Measurements from ENCODE around the gene DLGAP1.

The DLGAP1 gene

DNA sequence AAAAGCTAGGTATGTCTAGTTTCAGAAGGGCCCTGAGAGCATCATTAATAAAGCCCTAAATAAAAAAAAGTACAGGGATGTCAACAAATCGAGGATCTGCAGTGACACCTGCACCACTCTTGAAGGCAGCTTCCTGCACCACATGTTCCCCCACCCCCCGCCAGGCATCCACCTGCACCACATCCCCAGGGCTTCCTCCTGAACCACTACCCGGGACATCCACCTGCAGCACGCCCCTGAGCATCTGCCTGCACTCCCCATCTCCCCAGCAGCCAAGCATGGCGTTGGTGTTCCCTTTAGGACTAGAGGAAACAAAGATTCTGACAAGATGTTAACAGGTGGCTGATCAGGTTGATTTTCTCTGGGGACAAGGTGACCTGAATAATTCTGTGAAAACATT, 55.2 kb downstream of the DLGAP1 start (continued):
- no peak for TF ChIP-seq BACH2 (CRISPR knock-in tag; IDR thresholded peaks at IDR 0.05; ENCODE audit: borderline replicate concordance)
- TF ChIP-seq ESRRG (CRISPR knock-in tag; IDR thresholded peaks at IDR 0.05), result no peak
- TF ChIP-seq SNAI2 (CRISPR knock-in tag; IDR thresholded peaks at IDR 0.05), result no peak

DNA sequence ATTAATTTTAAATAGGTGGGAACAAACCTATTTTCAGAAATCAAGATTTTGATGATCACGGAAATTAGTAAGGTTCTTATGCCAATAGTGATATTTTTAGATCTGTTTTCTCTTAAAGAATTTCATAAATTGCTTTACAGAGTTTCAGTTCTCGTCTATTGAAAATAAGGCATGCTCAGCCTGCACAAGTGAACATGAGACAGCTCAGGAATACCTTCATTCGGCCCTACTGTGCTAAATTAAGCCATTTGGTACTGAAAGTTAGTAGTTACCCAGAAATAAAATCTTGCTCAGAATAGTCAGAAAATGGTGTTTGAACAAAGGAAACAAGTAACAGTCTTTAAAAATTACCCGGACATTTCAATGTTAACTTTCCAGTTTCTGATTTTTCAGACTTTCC, 60.4 kb downstream of the DLGAP1 start:
- TF ChIP-seq ISL1 (CRISPR knock-in tag; IDR thresholded peaks at IDR 0.05) (no peak), ZC3H10 (CRISPR knock-in tag; IDR thresholded peaks at IDR 0.05) (no peak), TSHZ2 (CRISPR knock-in tag; IDR thresholded peaks at IDR 0.05) (no peak), BACH2 (CRISPR knock-in tag; IDR thresholded peaks at IDR 0.05; ENCODE audit: borderline replicate concordance) (no peak), ESRRG (CRISPR knock-in tag; IDR thresholded peaks at IDR 0.05) (no peak), ZNF8 (CRISPR knock-in tag; IDR thresholded peaks at IDR 0.05) (no peak), PPARA (CRISPR knock-in tag; IDR thresholded peaks at IDR 0.05; ENCODE audit: borderline replicate concordance) (no peak), TOX (CRISPR knock-in tag; IDR thresholded peaks at IDR 0.05; ENCODE audit: borderline replicate concordance) (no peak), POU6F1 (CRISPR knock-in tag; IDR thresholded peaks at IDR 0.05; ENCODE audit: borderline replicate concordance, low read depth) (no peak), OSR1 (CRISPR knock-in tag; IDR thresholded peaks at IDR 0.05) (no peak), ZFP30 (CRISPR knock-in tag; IDR thresholded peaks at IDR 0.05) (no peak), ZFP3 (CRISPR knock-in tag; IDR thresholded peaks at IDR 0.05) (no peak)
- ATAC-seq, result no peak

DNA sequence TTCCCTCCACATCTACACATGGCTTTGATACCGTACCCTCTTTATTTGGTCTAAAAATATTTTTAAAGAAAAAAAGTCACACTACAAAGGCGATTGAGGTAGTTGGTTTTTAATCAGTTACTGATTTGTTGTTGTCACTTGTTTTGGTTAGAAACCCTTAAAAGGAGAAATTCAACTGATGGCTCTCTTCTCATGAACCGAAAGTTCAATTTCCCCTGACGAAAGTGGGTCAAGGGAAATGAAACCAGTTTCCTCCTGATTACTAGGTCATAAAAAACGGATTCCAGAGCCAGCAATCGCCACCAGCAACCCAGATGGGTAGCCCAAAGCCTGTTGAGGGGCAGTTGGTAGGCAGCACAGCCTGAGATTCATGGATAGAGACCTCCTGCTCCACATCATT, 63.2 kb downstream of the DLGAP1 start:
- TF ChIP-seq ARNTL (CRISPR knock-in tag; IDR thresholded peaks at IDR 0.05; ENCODE audit: borderline replicate concordance, low read depth), result no peak
- no peak for ATAC-seq

DNA sequence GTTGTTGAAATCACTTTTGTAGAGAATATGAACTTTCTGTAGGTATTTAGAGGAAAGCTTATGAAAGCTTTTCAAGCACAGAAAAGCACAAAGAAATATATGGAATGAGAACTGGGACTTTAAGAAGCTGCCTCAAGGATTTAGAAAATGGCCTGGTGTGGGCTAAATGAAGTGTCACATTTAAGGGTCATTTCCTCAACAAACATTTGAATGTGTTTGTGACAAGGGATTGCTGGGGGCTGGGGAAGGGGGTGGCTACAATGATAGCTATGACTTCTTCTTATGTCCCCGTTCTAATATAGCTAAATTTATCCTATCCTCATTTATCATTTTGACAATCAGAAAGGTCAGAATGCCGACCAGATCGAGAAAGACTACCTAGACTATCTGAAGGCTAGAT, 69.2 kb downstream of the DLGAP1 start:
- ATAC-seq, result no peak
- TF ChIP-seq CSDC2 (CRISPR knock-in tag; IDR thresholded peaks at IDR 0.05) (no peak), BACH2 (CRISPR knock-in tag; IDR thresholded peaks at IDR 0.05; ENCODE audit: borderline replicate concordance) (no peak), OSR1 (CRISPR knock-in tag; IDR thresholded peaks at IDR 0.05) (no peak), RARB (CRISPR knock-in tag; IDR thresholded peaks at IDR 0.05) (no peak), POU6F1 (CRISPR knock-in tag; IDR thresholded peaks at IDR 0.05; ENCODE audit: borderline replicate concordance, low read depth) (no peak)
- TF ChIP-seq, protein P1, sequence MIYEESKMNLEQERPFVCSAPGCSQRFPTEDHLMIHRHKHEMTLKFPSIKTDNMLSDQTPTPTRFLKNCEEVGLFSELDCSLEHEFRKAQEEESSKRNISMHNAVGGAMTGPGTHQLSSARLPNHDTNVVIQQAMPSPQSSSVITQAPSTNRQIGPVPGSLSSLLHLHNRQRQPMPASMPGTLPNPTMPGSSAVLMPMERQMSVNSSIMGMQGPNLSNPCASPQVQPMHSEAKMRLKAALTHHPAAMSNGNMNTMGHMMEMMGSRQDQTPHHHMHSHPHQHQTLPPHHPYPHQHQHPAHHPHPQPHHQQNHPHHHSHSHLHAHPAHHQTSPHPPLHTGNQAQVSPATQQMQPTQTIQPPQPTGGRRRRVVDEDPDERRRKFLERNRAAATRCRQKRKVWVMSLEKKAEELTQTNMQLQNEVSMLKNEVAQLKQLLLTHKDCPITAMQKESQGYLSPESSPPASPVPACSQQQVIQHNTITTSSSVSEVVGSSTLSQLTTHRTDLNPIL (CRISPR knock-in tag; IDR thresholded peaks at IDR 0.05; ENCODE audit: low read depth), result no peak
- TF ChIP-seq, protein P2, sequence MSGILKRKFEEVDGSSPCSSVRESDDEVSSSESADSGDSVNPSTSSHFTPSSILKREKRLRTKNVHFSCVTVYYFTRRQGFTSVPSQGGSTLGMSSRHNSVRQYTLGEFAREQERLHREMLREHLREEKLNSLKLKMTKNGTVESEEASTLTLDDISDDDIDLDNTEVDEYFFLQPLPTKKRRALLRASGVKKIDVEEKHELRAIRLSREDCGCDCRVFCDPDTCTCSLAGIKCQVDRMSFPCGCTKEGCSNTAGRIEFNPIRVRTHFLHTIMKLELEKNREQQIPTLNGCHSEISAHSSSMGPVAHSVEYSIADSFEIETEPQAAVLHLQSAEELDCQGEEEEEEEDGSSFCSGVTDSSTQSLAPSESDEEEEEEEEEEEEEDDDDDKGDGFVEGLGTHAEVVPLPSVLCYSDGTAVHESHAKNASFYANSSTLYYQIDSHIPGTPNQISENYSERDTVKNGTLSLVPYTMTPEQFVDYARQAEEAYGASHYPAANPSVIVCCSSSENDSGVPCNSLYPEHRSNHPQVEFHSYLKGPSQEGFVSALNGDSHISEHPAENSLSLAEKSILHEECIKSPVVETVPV (CRISPR knock-in tag; IDR thresholded peaks at IDR 0.05), result no peak

GRCh38 chr18:4384932-4385331, 70.2 kb downstream of the DLGAP1 start:
- TF ChIP-seq GLIS3 (CRISPR knock-in tag; IDR thresholded peaks at IDR 0.05), result no peak
- no peak for ATAC-seq

All from SK-N-SH treated with all-trans-retinoic acid at 6 μM for 48 hours (cell line).